Measurements from ENCODE around the gene PARN. TPM values are rescaled to one million over a fixed set of nuclear protein-coding genes. Genes with fewer than 3 reads are reported as not detected.

Gene PARN
- total RNA-seq, 1 experiment from 2014 or later: 56.2 TPM

GRCh38 chr16:14669776-14670175 lies 39.7 kb upstream of the PARN start:
- Histone ChIP-seq H4K20me1 (ENCODE audit: control insufficient read depth, insufficient read depth, insufficient read length) (peaks cover 3% of the 10 kb centered on the region), H2AK5ac (ENCODE audit: insufficient read length, low read length) (no peak overlapping the region), H3K27me3 (ENCODE audit: insufficient read depth, low read length) (no peaks in the 10 kb centered on the region), H2BK5ac (ENCODE audit: insufficient read length, low read length) (no peak overlapping the region), H4K5ac (ENCODE audit: insufficient read length, low read depth, low read length) (no peak overlapping the region), H2BK15ac (ENCODE audit: low read depth, low read length) (no peak overlapping the region), H3K23me2 (ENCODE audit: insufficient read length, low read depth, low read length, poor library complexity, severe bottlenecking) (no peaks in the 10 kb centered on the region), H3K18ac (ENCODE audit: insufficient read length, low read depth, low read length) (no peak overlapping the region), H3K79me2 (ENCODE audit: insufficient read depth, low read length) (no peaks in the 10 kb centered on the region), H2BK120ac (ENCODE audit: low read depth, low read length, poor library complexity, severe bottlenecking) (no peak overlapping the region), H4K8ac (replicated peaks; ENCODE audit: insufficient read length, low read depth, low read length) (no peak overlapping the region), H3K23ac (ENCODE audit: insufficient read length, low read depth, low read length) (no peak overlapping the region), H4K91ac (ENCODE audit: insufficient read length, low read depth, low read length) (no peak overlapping the region), H3K79me1 (ENCODE audit: insufficient read depth, low read depth, low read length, poor library complexity, severe bottlenecking) (no peaks in the 10 kb centered on the region), H3K14ac (ENCODE audit: insufficient read depth, low read length) (no peak overlapping the region), H3K4ac (ENCODE audit: low read depth, low read length) (no peak overlapping the region), H3T11ph (ENCODE audit: low read length) (no peak overlapping the region), H3K56ac (ENCODE audit: insufficient read length, low read depth, low read length) (no peak overlapping the region), H3K4me2 (ENCODE audit: insufficient read depth, insufficient read length, low read length) (no peak overlapping the region), H3K27ac (ENCODE audit: insufficient read length, low read depth, low read length) (no peak overlapping the region), H3K4me1 (ENCODE audit: insufficient read depth, low read length) (no peaks in the 10 kb centered on the region), H2AFZ (ENCODE audit: low read length) (no peak overlapping the region), H2BK20ac (ENCODE audit: low read depth, low read length, poor library complexity, severe bottlenecking) (no peak overlapping the region), H3K9ac (ENCODE audit: extremely low read depth, insufficient read length, low read length) (no peak overlapping the region), H2BK12ac (ENCODE audit: insufficient read length, low read depth, low read length) (no peak overlapping the region), H3K9me3 (ENCODE audit: control insufficient read depth, low read depth, low read length) (no peaks in the 10 kb centered on the region)
- Mint-ChIP-seq H3K4me1 (no peaks in the 10 kb centered on the region), H3K36me3 (ENCODE audit: insufficient read depth in 1 of 3, low read depth in 3 of 3) (peaks cover 19 to 43% (median 39%) of the 10 kb centered on the region in 3 experiments; a peak in 6 of 7 replicates), H3K27ac (no peak overlapping the region; a peak in 1 of 7 replicates), H3K4me3 (no peak overlapping the region), H3K27me3 (ENCODE audit: low read depth) (no peaks in the 10 kb centered on the region), H3K9me3 (no peaks in the 10 kb centered on the region)
- TF ChIP-seq CTCF (conservative IDR thresholded peaks at IDR 0.05): peak; percentile 19; the same call in 2 of the 3 replicates
- WGBS (ENCODE audit: extremely low coverage, insufficient read length, low lambda C conversion rate): no CpG with 5 or more reads among the region's 4 CpGs
- DNase-seq: peak; percentile 30
